Neural cell (in vitro differentiated cells): ENCODE data around the gene OSBPL5. TPM values are rescaled to one million over a fixed set of nuclear protein-coding genes. Genes with fewer than 3 reads are reported as not detected.

ENCODE experiments used
- H2AFZ ChIP-seq: fragments of 200-600, 300-800 bp; sonication (generic), shearing (Covaris generic); 2 replicates; pipeline ENCODE4 v1.6.0; 2014; ENCODE audit warnings: low read depth, mild to moderate bottlenecking, antibody characterized with exemption, low read length, moderate library complexity
- H3F3A ChIP-seq: fragments of 200-600 bp; shearing (Covaris generic); 2 replicates; pipeline ENCODE4 v1.6.1; 2016; ENCODE audit warnings: mild to moderate bottlenecking, moderate library complexity, mixed read lengths, antibody characterized with exemption, low read length; ENCODE audit not compliant: insufficient read depth, poor library complexity, severe bottlenecking
- H3K27ac ChIP-seq: fragments of 200-600, 300-800 bp; sonication (generic), shearing (Covaris generic); 2 replicates; pipeline ENCODE4 v1.5.1; 2014; ENCODE audit warnings: mild to moderate bottlenecking, low read length, moderate library complexity
- H3K27me3 ChIP-seq: fragments of 300-800, 200-600 bp; sonication (generic), shearing (Covaris generic); 2 replicates; pipeline ENCODE4 v1.6.0; 2014; ENCODE audit warnings: mild to moderate bottlenecking, low read depth, low read length, moderate library complexity; ENCODE audit not compliant: insufficient read depth
- H3K36me3 ChIP-seq: fragments of 300-800, 200-600 bp; sonication (generic), shearing (Covaris generic); 2 replicates; pipeline ENCODE4 v1.5.1; 2014; ENCODE audit warnings: mild to moderate bottlenecking, antibody characterized with exemption, low read length, moderate library complexity; ENCODE audit not compliant: insufficient read depth
- H3K4me2 ChIP-seq: fragments of 300-800, 200-600 bp; sonication (generic), shearing (Covaris generic); 2 replicates; pipeline ENCODE4 v1.6.0; 2014; ENCODE audit warnings: mild to moderate bottlenecking, low read length
- H3K4me3 ChIP-seq: fragments of 300-800, 200-600 bp; sonication (generic), shearing (Covaris generic); 2 replicates; pipeline ENCODE4 v1.5.1; 2014; ENCODE audit warnings: mild to moderate bottlenecking, low read length, moderate library complexity
- H3K79me2 ChIP-seq: fragments of 200-600 bp; shearing (Covaris generic); replicated peaks from 2 replicates; pipeline ENCODE4 v1.6.0; 2014; ENCODE audit warnings: mild to moderate bottlenecking, low read length, moderate library complexity; ENCODE audit not compliant: insufficient read depth
- H3K9ac ChIP-seq: fragments of 300-800, 200-600 bp; sonication (generic), shearing (Covaris generic); 2 replicates; pipeline ENCODE4 v1.6.1; 2016; ENCODE audit warnings: mild to moderate bottlenecking, low read length, mixed read lengths
- H3K9me2 ChIP-seq: fragments of 200-600 bp; shearing (Covaris generic); 2 replicates; pipeline ENCODE4 v1.6.1; 2016; ENCODE audit warnings: mild to moderate bottlenecking, low read length, mixed read lengths; ENCODE audit not compliant: insufficient read depth
- H3K9me3 ChIP-seq: fragments of 200-600, 300-800 bp; sonication (generic), shearing (Covaris generic); 2 replicates; pipeline ENCODE4 v1.6.1; 2016; ENCODE audit warnings: mild to moderate bottlenecking, mixed run types, low read length, moderate library complexity, mixed read lengths
- H4K20me1 ChIP-seq: fragments of 200-600 bp; shearing (Covaris generic); 2 replicates; pipeline ENCODE4 v1.6.1; 2016; ENCODE audit warnings: mild to moderate bottlenecking, mixed run types; ENCODE audit not compliant: insufficient read depth
- CTCF ChIP-seq: fragments of 450-650 bp; IDR thresholded peaks from 2 replicates; pipeline ENCODE4 v1.5.1; 2014; ENCODE audit warnings: antibody characterized with exemption, mild to moderate bottlenecking, moderate library complexity; ENCODE audit not compliant: poor library complexity, severe bottlenecking
- EP300 ChIP-seq: fragments of 450-650 bp; conservative IDR thresholded peaks from 2 replicates; pipeline ENCODE4 v1.6.1; 2014; ENCODE audit warnings: antibody characterized with exemption, mild to moderate bottlenecking, moderate library complexity; ENCODE audit not compliant: poor library complexity, severe bottlenecking
- MXI1 ChIP-seq: fragments of 450-650 bp; conservative IDR thresholded peaks from 2 replicates; pipeline ENCODE4 v1.6.1; 2014; ENCODE audit warnings: antibody characterized with exemption, mild to moderate bottlenecking; ENCODE audit not compliant: poor library complexity, severe bottlenecking
- POLR2AphosphoS5 ChIP-seq: IDR thresholded peaks from 2 replicates; pipeline ENCODE4 v1.6.1; 2012
- RAD21 ChIP-seq: fragments of 450-650 bp; conservative IDR thresholded peaks from 2 replicates; pipeline ENCODE4 v1.6.1; 2014; ENCODE audit warnings: antibody characterized with exemption, mild to moderate bottlenecking, moderate library complexity
- REST ChIP-seq: IDR thresholded peaks from 2 replicates; pipeline ENCODE4 v1.6.1; 2012; ENCODE audit warnings: borderline replicate concordance
- SMC3 ChIP-seq: fragments of 450-650 bp; conservative IDR thresholded peaks from 2 replicates; pipeline ENCODE4 v1.6.1; 2014; ENCODE audit warnings: antibody characterized with exemption, mild to moderate bottlenecking, moderate library complexity; ENCODE audit not compliant: poor library complexity
- TAF1 ChIP-seq: IDR thresholded peaks from 2 replicates; pipeline ENCODE4 v1.6.1; 2012; ENCODE audit warnings: low read depth
- polyA plus RNA-seq: library from polyadenylated mRNA; depleted of rRNA; stranded (reverse); fragments of >200 nt; gene quantifications from 2 replicates; pipeline ENCODE4 v1.2.3, GENCODE V29; 2014

The OSBPL5 gene
- polyA plus RNA-seq, 1 donor from 2014 or later = 49.1 TPM

GRCh38 chr11:3200388-3201111 is 35.4 kb upstream of the OSBPL5 start:
- no peak overlapping the region for H3K9ac ChIP-seq
- H2AFZ ChIP-seq = no peak overlapping the region
- no peaks in the 10 kb centered on the region for H3K9me2 ChIP-seq
- no peaks in the 10 kb centered on the region for H3K9me3 ChIP-seq
- H3K27ac ChIP-seq = no peak overlapping the region
- TF ChIP-seq TAF1 = no peak
- TF ChIP-seq EP300 = no peak
- TF ChIP-seq SMC3 = no peak
- no peak for TF ChIP-seq MXI1
- no peak for TF ChIP-seq REST
- TF ChIP-seq POLR2AphosphoS5 = no peak
- TF ChIP-seq CTCF = no peak
- no peak for TF ChIP-seq RAD21
- H3K4me3 ChIP-seq = no peak overlapping the region
- peaks cover 25% of the 10 kb centered on the region for H3K27me3 ChIP-seq
- no peaks in the 10 kb centered on the region for H3K79me2 ChIP-seq
- no peak overlapping the region for H3K4me2 ChIP-seq
- H3F3A ChIP-seq = no peaks in the 10 kb centered on the region
- no peaks in the 10 kb centered on the region for H4K20me1 ChIP-seq
- no peaks in the 10 kb centered on the region for H3K36me3 ChIP-seq

GRCh38 chr11:3199537-3200295 is 34.6 kb upstream of the OSBPL5 start:
- Histone ChIP-seq H3K27me3 (peaks cover 25% of the 10 kb centered on the region), H3K4me2 (no peak overlapping the region), H3F3A (no peaks in the 10 kb centered on the region), H2AFZ (no peak overlapping the region), H3K36me3 (no peaks in the 10 kb centered on the region), H3K9me2 (no peaks in the 10 kb centered on the region), H3K27ac (no peak overlapping the region), H3K9me3 (no peaks in the 10 kb centered on the region), H3K9ac (no peak overlapping the region), H3K4me3 (no peak overlapping the region), H3K79me2 (no peaks in the 10 kb centered on the region), H4K20me1 (no peaks in the 10 kb centered on the region)
- TF ChIP-seq EP300 = no peak
